Heart right ventricle (tissue), 16 donors: ENCODE results near the gene PIK3CD. TPM values are rescaled to one million over a fixed set of nuclear protein-coding genes. Genes with fewer than 3 reads are reported as not detected.
"Not testable (repeated sequence)": the region's sequence is repeated elsewhere in the genome, so short reads cannot be mapped to it uniquely, and the experiment has no call there.

Experiments
- ATAC-seq, 8 donors: fragments of 200-7000 bp; cut with Tn5 transposase; one replicate each; pipeline ENCODE4 v1.9.1; 2020; ENCODE audit warnings: mild to moderate bottlenecking in 8 of 8, moderate library complexity in 8 of 8, moderate number of reproducible peaks in 1 of 8
- DNase-seq, 2 donors: peaks; one replicate each; pipeline ENCODE4 v3.0.0-alpha.2; 2020
- H3K27ac ChIP-seq, 10 donors: fragments of 200-600 bp; sonication (generic) in 2 of 10; one replicate each; pipeline versions ENCODE4 v1.5.0 to v1.8.0; 2020 to 2022; ENCODE audit warnings: mild to moderate bottlenecking in 3 of 10
- H3K27me3 ChIP-seq, 7 donors: fragments of 200-600 bp; one replicate each; pipeline ENCODE4 v1.8.0; 2021 to 2022; ENCODE audit warnings: mild to moderate bottlenecking in 2 of 7
- H3K36me3 ChIP-seq, 9 donors: fragments of 200-600 bp; sonication (generic) in 1 of 9; one replicate each; pipeline versions ENCODE4 v1.5.0 to v1.8.0; 2020 to 2022; ENCODE audit warnings: mild to moderate bottlenecking in 2 of 9
- H3K4me1 ChIP-seq, 9 donors: fragments of 200-600 bp; sonication (generic) in 1 of 9; one replicate each; pipeline versions ENCODE4 v1.5.0 to v1.8.0; 2020 to 2022; ENCODE audit warnings: mild to moderate bottlenecking in 4 of 9
- H3K4me3 ChIP-seq, 10 donors: fragments of 200-600 bp; sonication (generic) in 2 of 10; one replicate each; pipeline versions ENCODE4 v1.5.0 to v1.8.0; 2020 to 2022; ENCODE audit warnings: mild to moderate bottlenecking in 7 of 10, moderate library complexity in 2 of 10
- H3K9me3 ChIP-seq, 11 donors: fragments of 200-600 bp in 10 of 11; sonication (generic) in 2 of 11; one replicate each; pipeline versions ENCODE4 v1.5.0 to v1.8.0; 2013 to 2022; ENCODE audit warnings: mild to moderate bottlenecking in 2 of 11, control low read depth in 1 of 11, moderate library complexity in 1 of 11
- WGBS, 2 donors: extraction: QIAGEN DNeasy Blood & Tissue Kit; methylation state at CpG; one replicate each; pipeline ENCODE4 v1.1.7; 2013; ENCODE audit warnings: inconsistent platforms in 1 of 2; 5-methylcytosine and 5-hydroxymethylcytosine counted together
- intact Hi-C, 10 donors: fragments of 100-400 bp; cut with DNase I; formaldehyde crosslinking; loops; one replicate each; pipeline versions ENCODE4 v1.11.1 to v1.14.2; 2022
- polyA plus RNA-seq, 2 donors: library from polyadenylated mRNA; stranded (reverse); fragments of 200-250 nt; gene quantifications; one replicate each; pipeline ENCODE4 v1.2.3, GENCODE V29; 2013
- total RNA-seq, 10 donors: library from RNA; stranded (reverse); fragmentation: NEBNext Ultra II Directional in 3 of 10; extraction: Animal tissue kit (Norgen Biotek cat#: 25700) in 3 of 10; gene quantifications; one replicate each; pipeline versions ENCODE4 v1.2.1 to v1.2.4, GENCODE V29; 2021 to 2023
- TF ChIP-seq, protein P1 (sequence below), 9 donors: fragments of 200-600 bp; sonication (generic) in 2 of 9; IDR thresholded peaks; one replicate each; pipeline versions ENCODE4 v1.5.0 to v1.8.0; 2021 to 2022; ENCODE audit warnings: antibody characterized with exemption in 9 of 9, mild to moderate bottlenecking in 5 of 9, moderate library complexity in 1 of 9
- donor health status: Arrhythmogenic right ventricular cardiomyopathy.
- donor health status: ischemic (EF 13 %, LVEDD 7.1; RV severe dilation, severe dysfunction).
- donor health status: healthy with polysubstance abuse.
- donor health status: DM: no; HTN: yes; CAD: no.
- donor health status: DM: no; HTN: no; CAD: no.
- donor health status: ischemic (EF 25% LVEDD 6.9; RV normal size, moderate dysfunction).
- donor health status: ischemic (EF 25% LVEDD 5.7; RV mildly dilated, moderate dysfunction).
- donor health status: healthy.
- donor health status: DM: yes; HTN: yes; CAD: no.
- donor health status: Ischemic cardiomyopathy.
- donor health status: ischemic (EF 35%, LVEDD 5.7; RV mildly dilated, moderate dysfunction).
- donor health status: nonischemic (EF 11% LVEDD 7.7; RV severe dilation, severe dysfunction).
- donor health status: DM: yes; HTN: yes; CAD: no.
- donor health status: PGD.
- donor health status: ischemic (EF 29% LVEDD 5.4; RV normal size, mild dysfunction).
- donor health status: nonischemic (EF 23%, LVEDD 6.1; RV moderate dilation, normal function).

PIK3CD gene
- total and polyA plus RNA-seq, 12 donors = 1.0 to 12.1 (median 2.7) TPM

DNA sequence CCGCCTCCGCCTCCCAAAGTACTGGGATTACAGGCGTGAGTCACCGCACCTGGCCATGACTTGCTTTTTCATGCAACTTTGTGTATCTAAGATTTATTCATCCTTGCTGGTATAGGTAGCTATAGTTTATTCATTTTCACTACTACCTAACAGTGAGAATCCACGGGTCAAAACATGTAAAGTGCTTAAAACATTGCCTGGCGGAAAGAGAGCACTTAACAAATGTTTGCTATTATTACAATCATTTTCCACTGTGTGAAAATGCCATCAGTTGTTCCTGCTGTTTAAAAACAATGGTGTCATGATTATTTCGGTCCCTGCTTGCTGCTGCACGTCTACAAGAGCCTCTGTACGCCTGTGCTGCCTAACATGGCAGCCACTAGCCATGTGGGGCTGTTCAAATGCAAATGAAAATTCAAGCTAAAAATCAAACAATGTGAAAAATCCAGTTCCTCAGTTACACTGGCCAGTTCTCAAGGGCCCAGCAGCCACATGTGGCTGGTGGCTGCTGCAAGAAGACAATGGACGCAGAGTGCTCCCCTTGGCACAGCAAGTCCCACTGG, 107.1 kb downstream of the PIK3CD start:
- 93 to 98% methylated on average over 10 of the region's 10 CpGs for WGBS, 2 donors
- H3K4me3 ChIP-seq = no peak overlapping the region
- no peaks in the 10 kb centered on the region for H3K27me3 ChIP-seq
- H3K9me3 ChIP-seq = no peaks in the 10 kb centered on the region
- H3K4me1 ChIP-seq = peaks cover 0 to 33% (median 20%) of the 10 kb centered on the region in 9 donors
- ATAC-seq = peak in 5 of 8 donors; percentile 48 to 73 (median 57)
- peaks cover 0 to 24% (median 0%) of the 10 kb centered on the region in 9 donors for H3K36me3 ChIP-seq
- intact Hi-C loops = no loop called here
- DNase-seq = no peak
- peak overlapping the region in 4 of 10 donors; percentile 30 to 51 (median 42) for H3K27ac ChIP-seq
- TF ChIP-seq, protein P1, sequence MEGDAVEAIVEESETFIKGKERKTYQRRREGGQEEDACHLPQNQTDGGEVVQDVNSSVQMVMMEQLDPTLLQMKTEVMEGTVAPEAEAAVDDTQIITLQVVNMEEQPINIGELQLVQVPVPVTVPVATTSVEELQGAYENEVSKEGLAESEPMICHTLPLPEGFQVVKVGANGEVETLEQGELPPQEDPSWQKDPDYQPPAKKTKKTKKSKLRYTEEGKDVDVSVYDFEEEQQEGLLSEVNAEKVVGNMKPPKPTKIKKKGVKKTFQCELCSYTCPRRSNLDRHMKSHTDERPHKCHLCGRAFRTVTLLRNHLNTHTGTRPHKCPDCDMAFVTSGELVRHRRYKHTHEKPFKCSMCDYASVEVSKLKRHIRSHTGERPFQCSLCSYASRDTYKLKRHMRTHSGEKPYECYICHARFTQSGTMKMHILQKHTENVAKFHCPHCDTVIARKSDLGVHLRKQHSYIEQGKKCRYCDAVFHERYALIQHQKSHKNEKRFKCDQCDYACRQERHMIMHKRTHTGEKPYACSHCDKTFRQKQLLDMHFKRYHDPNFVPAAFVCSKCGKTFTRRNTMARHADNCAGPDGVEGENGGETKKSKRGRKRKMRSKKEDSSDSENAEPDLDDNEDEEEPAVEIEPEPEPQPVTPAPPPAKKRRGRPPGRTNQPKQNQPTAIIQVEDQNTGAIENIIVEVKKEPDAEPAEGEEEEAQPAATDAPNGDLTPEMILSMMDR (IDR thresholded peaks at IDR 0.05) = no peak

DNA sequence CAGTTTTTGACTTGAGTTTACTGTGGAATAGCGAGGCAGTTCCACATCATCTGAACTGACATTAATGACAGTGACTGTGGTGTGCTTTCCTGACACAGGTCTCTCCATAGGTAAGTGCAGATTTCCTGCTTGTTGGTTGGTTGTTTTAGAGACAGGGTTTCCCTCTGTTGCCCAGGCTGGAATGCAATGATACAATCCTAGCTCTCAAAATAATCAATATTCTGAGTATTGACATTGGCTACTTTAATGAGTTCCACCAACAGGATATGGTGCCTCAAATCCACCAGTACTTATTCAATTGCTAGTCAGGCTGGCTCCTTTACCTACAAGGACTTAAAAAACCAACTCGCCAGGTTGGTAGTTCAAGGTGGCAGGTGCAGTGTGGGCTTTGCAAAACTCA, 108.4 kb downstream of the PIK3CD start:
- Histone ChIP-seq H3K27ac (peak overlapping the region in 2 of 10 donors; percentile 41 to 51), H3K9me3 (no peaks in the 10 kb centered on the region), H3K4me1 (peaks cover 0 to 33% (median 20%) of the 10 kb centered on the region in 9 donors), H3K27me3 (no peaks in the 10 kb centered on the region), H3K36me3 (peaks cover 0 to 11% (median 0%) of the 10 kb centered on the region in 9 donors), H3K4me3 (no peak overlapping the region)
- TF ChIP-seq, protein P1 (IDR thresholded peaks at IDR 0.05) = no peak
- 95 to 98% methylated on average over 2 of the region's 2 CpGs for WGBS, 2 donors
- intact Hi-C loops = no loop called here
- DNase-seq (no peak), ATAC-seq (no peak)

DNA sequence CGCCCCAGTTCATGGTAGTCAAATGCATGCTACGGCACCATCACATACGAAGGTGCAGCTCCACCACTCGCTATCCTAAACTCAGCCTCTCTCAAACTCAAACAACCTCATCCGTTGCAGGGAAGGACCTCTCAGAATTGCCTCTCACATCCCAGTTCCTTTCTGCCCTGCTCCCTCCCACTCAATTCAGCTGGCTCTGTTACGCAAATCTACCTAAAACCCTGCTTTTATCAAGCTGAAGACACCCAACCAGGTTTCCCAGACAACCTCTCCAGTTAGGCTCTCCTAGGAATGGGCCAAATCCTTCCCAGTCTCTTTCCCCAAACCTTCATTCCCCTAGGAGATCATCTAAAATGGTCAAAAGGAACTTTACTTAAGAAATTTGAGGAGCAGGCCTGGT, 109.3 kb downstream of the PIK3CD start:
- intact Hi-C loops = no loop called here
- Histone ChIP-seq H3K27me3 (no peaks in the 10 kb centered on the region), H3K36me3 (peaks cover 0 to 10% (median 0%) of the 10 kb centered on the region in 9 donors), H3K27ac (no peak overlapping the region), H3K4me1 (peaks cover 0 to 26% (median 16%) of the 10 kb centered on the region in 9 donors), H3K4me3 (no peak overlapping the region), H3K9me3 (no peaks in the 10 kb centered on the region)
- ATAC-seq (peak in 1 of 8 donors; percentile 27), DNase-seq (no peak)
- WGBS, 2 donors = 96 to 98% methylated on average over 6 of the region's 6 CpGs
- TF ChIP-seq, protein P1 (IDR thresholded peaks at IDR 0.05) = no peak

DNA sequence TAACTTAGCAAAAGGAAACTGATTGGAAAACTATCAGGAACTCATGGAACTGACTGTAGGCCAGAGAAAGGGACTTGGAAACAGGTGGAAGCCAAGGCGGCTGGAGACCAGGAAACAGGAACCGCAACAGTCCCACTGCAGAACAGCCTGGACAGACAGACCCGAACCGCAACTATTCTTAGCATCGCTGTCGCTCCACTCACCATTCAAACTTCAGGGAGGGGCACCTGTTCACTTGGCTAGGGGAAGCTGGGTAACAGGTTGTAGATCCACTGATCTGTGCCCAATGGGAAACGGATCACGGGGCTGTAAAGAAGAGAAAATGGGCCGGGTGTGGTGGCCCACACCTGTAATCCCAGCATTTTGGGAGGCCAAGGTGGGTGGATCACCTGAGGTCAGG, 110.3 kb downstream of the PIK3CD start:
- WGBS, 2 donors = 87 to 90% methylated on average over 9 of the region's 9 CpGs
- TF ChIP-seq, protein P1 (IDR thresholded peaks at IDR 0.05) = no peak
- Histone ChIP-seq H3K9me3 (no peaks in the 10 kb centered on the region), H3K27me3 (no peaks in the 10 kb centered on the region), H3K36me3 (peaks cover 0 to 10% (median 0%) of the 10 kb centered on the region in 9 donors), H3K4me1 (peaks cover 0 to 17% (median 10%) of the 10 kb centered on the region in 9 donors), H3K27ac (no peak overlapping the region), H3K4me3 (no peak overlapping the region)
- DNase-seq = no peak
- intact Hi-C loops = no loop called here
- no peak for ATAC-seq

DNA sequence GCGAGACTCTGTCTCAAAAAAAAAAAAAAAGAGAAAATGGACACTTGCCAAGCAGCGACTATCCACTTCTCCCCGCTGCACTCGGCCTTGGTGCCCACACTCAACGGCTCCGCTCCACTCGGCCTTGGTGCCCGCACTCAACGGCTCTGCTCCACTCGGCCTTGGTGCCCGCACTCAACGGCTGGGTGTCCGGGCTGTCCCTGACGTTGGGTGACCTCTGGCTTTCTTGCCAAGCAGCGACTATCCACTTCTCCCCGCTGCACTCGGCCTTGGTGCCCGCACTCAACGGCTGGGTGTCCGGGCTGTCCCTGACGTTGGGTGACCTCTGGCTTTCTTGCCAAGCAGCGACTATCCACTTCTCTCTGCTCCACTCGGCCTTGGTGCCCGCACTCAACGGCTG, 110.9 kb downstream of the PIK3CD start:
- H3K9me3 ChIP-seq, DNase-seq, H3K36me3 ChIP-seq, H3K4me3 ChIP-seq, ATAC-seq, H3K27me3 ChIP-seq, intact Hi-C loops, H3K27ac ChIP-seq: not testable (repeated sequence)
- H3K4me1 ChIP-seq = peaks cover 0 to 17% (median 10%) of the 10 kb centered on the region in 9 donors
- WGBS, 2 donors = 95 to 97% methylated on average over 24 to 25 of the region's 25 CpGs
